GM18517 (cell line): Measurements from ENCODE around the gene SLC22A12.
"Not testable (repeated sequence)": the region's sequence is repeated elsewhere in the genome, so short reads cannot be mapped to it uniquely, and the experiment has no call there.

Source experiments
- ATAC-seq: cut with Tn5 transposase; IDR thresholded peaks from one replicate; pipeline ENCODE4 v1.9.1; 2021; ENCODE audit warnings: mild to moderate bottlenecking, moderate library complexity; ENCODE audit not compliant: unreplicated experiment

The SLC22A12 gene

GRCh38 chr11:64583296-64584262, 7.4 kb upstream of the SLC22A12 start:
- no peak for ATAC-seq

DNA sequence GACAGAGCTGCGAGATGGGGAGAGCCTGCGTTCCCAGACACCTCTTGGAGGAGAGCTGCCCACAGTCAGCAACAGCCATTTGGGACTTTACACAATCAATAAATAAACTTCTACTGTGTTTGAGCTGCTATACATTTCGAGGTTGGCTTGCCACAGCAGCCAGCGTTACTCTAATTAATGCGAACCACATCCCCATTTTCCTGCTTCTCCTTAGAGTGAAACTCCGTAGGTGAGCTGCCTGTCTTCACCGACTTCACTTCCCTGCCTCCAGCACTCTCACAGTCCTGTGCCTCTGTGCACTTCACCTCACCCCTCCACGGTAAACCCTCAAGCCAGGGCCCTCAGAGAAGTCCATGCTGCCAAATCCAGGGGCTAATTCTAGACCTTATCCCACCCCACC, 5.9 kb upstream of the SLC22A12 start:
- ATAC-seq = no peak

GRCh38 chr11:64586366-64586765, 4.7 kb upstream of the SLC22A12 start:
- ATAC-seq = no peak

DNA sequence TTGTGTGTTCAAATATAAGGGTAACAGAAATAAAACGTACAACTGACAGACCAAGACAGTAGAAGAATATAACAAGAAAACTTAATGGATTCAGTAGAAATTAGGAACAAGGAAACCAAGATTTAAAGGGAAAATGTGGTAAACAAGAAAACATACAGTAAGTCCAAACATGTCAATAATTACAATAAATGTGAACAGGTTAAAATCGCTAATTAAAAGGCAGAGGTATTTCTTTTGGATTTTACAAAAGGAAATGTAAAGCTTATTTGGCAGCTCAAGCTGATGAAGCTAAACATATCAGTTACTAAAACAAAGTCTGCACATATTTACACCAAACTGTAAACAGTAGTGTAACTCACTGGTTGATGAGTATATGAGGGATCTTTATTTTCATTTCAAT, 2.3 kb upstream of the SLC22A12 start:
- no peak for ATAC-seq

- no peak for ATAC-seq
Observed at GRCh38 chr11:64591257-64592233, 525 bp downstream of the SLC22A12 start.

GRCh38 chr11:64592234-64592615, 1.2 kb downstream of the SLC22A12 start:
- ATAC-seq = no peak

DNA sequence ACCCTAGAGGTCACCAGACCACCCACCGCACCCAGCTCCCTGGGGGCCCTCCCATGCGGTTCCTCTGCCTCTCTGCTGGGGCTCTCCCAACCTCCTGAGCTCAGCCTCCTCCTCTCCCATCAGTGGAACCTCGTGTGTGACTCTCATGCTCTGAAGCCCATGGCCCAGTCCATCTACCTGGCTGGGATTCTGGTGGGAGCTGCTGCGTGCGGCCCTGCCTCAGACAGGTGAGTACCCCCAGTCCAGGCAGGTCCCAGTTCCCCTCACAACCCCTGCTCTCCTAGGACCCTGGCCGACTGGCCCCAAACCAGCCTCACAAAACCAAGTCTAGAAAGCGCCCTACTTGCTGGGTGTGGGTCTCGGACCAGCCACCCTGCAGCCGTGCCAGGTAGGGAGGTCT, 1.6 kb downstream of the SLC22A12 start:
- ATAC-seq = no peak

DNA sequence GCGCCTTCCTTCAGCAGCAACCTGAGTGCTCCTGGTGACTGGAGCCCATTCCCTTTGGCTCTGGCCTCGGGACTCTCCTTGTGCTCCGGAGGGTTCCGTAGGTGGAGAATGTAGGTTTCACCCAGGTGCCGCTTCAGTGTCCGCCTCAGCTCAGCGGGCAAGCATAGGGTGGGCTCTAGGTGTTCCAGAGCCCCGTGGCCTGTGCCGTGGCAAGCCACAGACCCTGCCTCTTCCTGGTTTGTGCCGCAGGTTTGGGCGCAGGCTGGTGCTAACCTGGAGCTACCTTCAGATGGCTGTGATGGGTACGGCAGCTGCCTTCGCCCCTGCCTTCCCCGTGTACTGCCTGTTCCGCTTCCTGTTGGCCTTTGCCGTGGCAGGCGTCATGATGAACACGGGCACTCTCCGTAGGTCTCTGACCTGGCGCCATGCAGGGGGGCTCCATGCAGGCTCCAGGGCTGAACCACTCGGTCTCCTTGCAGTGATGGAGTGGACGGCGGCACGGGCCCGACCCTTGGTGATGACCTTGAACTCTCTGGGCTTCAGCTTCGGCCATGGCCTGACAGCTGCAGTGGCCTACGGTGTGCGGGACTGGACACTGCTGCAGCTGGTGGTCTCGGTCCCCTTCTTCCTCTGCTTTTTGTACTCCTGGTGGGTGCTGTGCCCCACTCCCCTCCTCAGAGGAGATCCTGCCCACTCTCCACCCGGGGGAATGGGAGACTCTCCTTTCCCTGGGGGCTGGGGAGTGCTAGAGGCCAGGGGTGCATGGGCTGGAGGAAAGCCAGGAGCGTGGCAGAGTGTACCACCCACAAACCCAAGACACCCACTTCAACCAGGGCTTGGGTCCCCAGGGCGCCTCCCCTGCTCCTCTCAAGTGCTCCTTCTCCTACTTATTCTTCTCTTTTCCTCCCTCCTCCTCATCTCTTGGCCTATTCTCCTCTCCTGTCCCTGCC, 2.4 kb downstream of the SLC22A12 start:
- ATAC-seq = no peak

DNA sequence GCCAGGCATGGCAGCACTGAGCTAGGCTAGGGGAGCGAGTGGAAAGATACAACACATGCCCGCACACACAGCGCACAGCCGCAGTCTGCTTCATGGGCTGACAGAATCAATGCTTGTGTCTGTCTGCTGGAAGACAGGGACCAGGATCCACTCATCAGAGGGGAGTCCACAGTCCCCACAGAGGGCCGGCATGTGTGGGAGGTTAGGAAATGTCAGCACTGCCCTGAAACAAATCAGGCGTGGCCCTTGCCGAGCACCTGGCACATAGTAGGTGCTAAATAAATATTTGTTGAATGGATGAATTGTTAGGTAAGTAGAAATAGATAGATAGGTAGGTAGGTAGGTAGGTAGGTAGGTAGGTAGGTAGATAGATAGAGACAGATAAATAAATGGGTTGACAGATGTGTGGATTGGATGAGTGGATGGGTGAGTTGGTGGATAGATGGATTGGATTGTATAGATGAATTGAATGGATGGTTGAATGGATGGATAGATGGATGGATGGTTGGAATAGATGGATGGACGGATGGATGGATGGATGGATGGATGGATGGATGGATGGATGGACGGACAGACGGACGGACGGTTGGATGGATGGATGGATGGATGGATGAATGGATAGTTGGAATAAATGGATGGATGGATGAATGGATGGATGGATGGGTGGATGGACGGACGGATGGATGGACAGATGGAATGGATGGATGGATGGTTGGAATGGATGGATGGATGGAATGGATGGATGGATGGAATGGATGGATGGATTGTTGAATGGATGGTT, 3.3 kb downstream of the SLC22A12 start:
- ATAC-seq = no peak

DNA sequence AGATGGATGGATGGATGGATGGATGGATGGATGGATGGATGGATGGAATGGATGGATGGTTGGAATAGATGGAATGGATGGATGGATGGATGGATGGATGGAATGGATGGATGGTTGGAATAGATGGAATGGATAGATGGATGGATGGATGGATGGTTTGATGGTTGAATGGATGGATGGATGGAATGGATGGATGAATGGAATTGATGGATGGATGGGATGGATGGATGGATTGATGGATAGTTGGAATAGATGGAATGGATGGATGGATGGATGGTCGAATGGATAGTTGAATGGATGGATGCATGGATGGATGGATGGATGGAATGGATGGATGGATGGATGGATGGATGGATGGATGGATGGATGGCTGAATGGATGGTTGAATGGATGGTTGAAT, 4.9 kb downstream of the SLC22A12 start:
- ATAC-seq = not testable (repeated sequence)

DNA sequence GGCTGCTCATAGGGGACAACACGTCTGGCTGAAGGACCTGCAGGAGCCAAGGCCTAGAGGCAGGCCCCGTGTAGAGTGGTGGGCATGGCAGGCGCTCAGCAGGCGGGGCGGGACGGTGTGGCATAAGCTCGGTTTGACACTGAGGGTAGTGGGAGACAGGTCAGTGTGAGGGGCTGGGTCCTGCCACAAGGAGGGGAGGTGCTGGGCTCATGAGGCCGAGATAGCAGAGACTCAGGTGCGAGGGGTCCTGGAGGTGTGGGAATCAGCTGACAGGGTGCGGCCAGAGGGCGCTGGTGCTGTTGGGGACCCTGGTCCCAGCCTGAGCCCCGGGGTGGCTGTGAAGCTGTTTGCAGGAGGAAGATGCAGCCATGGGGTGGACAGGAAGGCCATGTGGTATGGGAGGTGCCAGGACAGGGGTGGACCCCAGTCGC, 6.7 kb downstream of the SLC22A12 start:
- ATAC-seq = no peak

DNA sequence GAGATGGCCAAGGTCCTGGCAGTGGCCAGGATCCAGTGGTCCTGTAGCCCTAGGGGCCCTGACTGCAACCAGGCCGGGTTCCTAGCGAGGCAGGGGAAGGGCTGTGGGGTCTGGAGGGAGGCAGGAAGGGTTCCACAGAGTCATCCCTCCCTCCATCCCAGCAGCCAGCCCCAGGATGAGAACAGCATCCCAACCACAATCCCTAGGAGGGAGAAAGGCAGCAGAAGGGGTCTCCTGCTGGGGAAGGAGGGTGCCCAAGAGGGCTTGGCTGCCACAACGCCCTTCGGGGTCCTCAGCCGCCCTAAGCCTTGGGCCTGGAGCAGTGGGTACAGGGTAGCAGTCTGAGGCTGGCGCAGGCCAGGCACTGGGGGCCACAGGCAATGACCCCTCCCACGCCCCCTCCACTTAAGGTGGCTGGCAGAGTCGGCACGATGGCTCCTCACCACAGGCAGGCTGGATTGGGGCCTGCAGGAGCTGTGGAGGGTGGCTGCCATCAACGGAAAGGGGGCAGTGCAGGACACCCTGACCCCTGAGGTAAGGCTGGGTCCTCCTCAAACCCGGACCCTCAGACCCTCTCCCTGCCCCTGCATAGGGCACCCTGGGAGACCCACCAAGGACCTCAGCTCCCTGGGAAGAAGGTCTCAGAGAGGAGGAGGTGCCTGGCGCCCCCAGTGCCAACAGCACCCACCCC, 7.2 kb downstream of the SLC22A12 start:
- ATAC-seq = no peak

DNA sequence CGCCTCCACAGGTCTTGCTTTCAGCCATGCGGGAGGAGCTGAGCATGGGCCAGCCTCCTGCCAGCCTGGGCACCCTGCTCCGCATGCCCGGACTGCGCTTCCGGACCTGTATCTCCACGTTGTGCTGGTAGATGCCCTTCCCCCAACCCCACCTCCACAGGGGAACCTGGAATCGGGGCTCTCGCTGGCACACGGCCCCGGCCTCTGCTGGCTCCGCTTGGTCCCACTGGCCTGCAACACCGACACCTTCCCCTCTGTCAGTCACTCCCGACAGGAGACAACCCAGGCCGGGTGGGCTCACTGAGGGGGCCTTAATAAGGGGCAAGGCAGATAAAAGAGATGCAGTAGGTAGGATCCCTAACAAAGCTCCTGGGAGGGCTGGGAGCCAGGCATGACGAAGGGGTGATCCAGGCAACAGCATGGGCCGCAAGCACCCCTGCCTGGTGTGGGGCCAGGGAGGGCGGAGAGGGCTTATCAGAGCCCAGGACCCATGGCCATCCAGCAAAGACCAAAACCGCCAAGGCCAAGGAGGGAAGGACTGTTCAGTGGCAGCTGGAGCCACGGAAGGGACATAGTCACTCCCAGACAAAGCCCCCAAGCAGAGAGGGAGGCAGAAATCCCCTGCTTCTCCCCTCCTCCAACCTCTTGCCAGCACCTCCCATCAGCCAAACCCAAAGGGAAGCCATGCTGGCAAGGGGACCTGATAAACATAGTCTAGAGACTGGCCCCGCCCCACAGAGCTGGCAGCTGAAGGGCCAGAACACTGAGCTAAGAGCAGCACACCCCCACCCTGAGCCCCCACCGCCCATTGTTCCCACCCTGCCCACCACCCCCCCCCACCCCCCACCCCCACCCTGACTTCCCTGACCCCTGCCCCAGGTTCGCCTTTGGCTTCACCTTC, 8.0 kb downstream of the SLC22A12 start:
- no peak for ATAC-seq

- no peak for ATAC-seq
Observed at GRCh38 chr11:64599698-64600211, 8.7 kb downstream of the SLC22A12 start.

GRCh38 chr11:64600281-64600992, 9.4 kb downstream of the SLC22A12 start:
- ATAC-seq = no peak

DNA sequence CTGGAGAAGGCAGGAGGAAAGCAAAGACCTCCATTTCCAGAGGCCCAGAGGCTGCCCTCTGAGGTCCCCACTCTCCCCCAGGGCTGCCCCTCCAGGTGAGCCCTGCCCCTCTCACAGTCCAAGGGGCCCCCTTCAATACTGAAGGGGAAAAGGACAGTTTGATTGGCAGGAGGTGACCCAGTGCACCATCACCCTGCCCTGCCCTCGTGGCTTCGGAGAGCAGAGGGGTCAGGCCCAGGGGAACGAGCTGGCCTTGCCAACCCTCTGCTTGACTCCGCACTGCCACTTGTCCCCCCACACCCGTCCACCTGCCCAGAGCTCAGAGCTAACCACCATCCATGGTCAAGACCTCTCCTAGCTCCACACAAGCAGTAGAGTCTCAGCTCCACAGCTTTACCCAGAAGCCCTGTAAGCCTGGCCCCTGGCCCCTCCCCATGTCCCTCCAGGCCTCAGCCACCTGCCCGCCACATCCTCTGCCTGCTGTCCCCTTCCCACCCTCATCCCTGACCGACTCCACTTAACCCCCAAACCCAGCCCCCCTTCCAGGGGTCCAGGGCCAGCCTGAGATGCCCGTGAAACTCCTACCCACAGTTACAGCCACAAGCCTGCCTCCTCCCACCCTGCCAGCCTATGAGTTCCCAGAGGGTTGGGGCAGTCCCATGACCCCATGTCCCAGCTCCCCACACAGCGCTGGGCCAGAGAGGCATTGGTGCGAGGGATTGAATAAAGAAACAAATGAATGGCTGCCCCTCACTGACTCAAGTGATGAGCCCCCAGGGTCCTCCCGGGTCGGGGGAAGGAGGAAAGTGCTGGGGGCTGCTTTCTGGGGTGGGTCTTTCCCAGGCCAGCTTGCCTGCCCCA, 10.8 kb downstream of the SLC22A12 start:
- no peak for ATAC-seq
